H1 (cell line): Measurements from ENCODE around the gene GALNT9. TPM values are rescaled to one million over a fixed set of nuclear protein-coding genes. Genes with fewer than 3 reads are reported as not detected.

Source experiments
- CTCF ChIA-PET: fragments of 300-600 bp; sonication (Branson Sonifier 250); formaldehyde crosslinking; loops from one replicate; lab custom pipeline; 2021; ENCODE audit not compliant: partially characterized antibody; lab: Charles Lee
- POLR2A ChIA-PET: fragments of 300-600 bp; sonication (Branson Sonifier 250); formaldehyde crosslinking; loops from one replicate; lab custom pipeline; 2021; ENCODE audit warnings: inconsistent platforms; ENCODE audit not compliant: partially characterized antibody; lab: Charles Lee
- DNase-seq, 2 experiments: peaks; one replicate each; pipeline versions ENCODE4 v3.0.0 to v3.0.0-alpha.2; 2010 to 2022; ENCODE audit warnings: low spot score in 2 of 2, low read depth in 1 of 2, mixed read lengths in 1 of 2
- FAIRE-seq: peaks from 2 replicates; lab custom pipeline; 2011; peaks lifted over from hg19 to GRCh38; lab: Jason Lieb, UNC
- H2AFZ ChIP-seq: 2 replicates; pipeline ENCODE4 v1.8.1; 2012; ENCODE audit warnings: low read length, inconsistent platforms
- H2AK5ac ChIP-seq: 2 replicates; pipeline ENCODE4 v1.6.1; 2013; ENCODE audit warnings: low read depth, low read length
- H2BK120ac ChIP-seq: replicated peaks from 2 replicates; pipeline ENCODE3; 2013; ENCODE audit warnings: low read depth, low read length, inconsistent platforms
- H2BK12ac ChIP-seq: 2 replicates; pipeline ENCODE4 v1.6.1; 2013; ENCODE audit warnings: low read depth, low read length
- H2BK15ac ChIP-seq: 2 replicates; pipeline ENCODE4 v1.6.1; 2013; ENCODE audit warnings: low read length
- H2BK20ac ChIP-seq: 2 replicates; pipeline ENCODE4 v1.6.1; 2013; ENCODE audit warnings: low read length
- H2BK5ac ChIP-seq: 2 replicates; pipeline ENCODE4 v1.6.1; 2013; ENCODE audit warnings: low read depth, low read length
- H3K14ac ChIP-seq: 2 replicates; pipeline ENCODE4 v1.6.1; 2013; ENCODE audit warnings: inconsistent platforms; ENCODE audit not compliant: insufficient read length
- H3K18ac ChIP-seq: 2 replicates; pipeline ENCODE4 v1.6.1; 2013; ENCODE audit warnings: low read length; ENCODE audit errors: extremely low read depth
- H3K23ac ChIP-seq: 2 replicates; pipeline ENCODE4 v1.6.1; 2013; ENCODE audit warnings: inconsistent platforms; ENCODE audit not compliant: insufficient read length
- H3K23me2 ChIP-seq: 2 replicates; pipeline ENCODE4 v1.6.1; 2013; ENCODE audit warnings: low read depth, low read length
- H3K27ac ChIP-seq: 2 replicates; pipeline ENCODE4 v1.6.1; 2011; ENCODE audit warnings: low read depth, low read length, inconsistent platforms
- H3K27me3 ChIP-seq, 4 experiments: replicated peaks in 1 of 4; 1 replicate in 1 of 4; 2 replicates in 3 of 4; pipeline versions ENCODE4 v1.6.1 to v1.8.1; 2011 to 2013; ENCODE audit warnings: low read length in 3 of 4, mild to moderate bottlenecking in 3 of 4, inconsistent platforms in 2 of 4, mixed read lengths in 2 of 4, moderate library complexity in 1 of 4; ENCODE audit not compliant: control insufficient read depth in 3 of 4, insufficient read depth in 3 of 4; ENCODE audit errors: extremely low read depth in 1 of 4
- H3K36me3 ChIP-seq, 4 experiments: 2 replicates each; pipeline versions ENCODE4 v1.6.1 to v1.8.1; 2011 to 2013; ENCODE audit warnings: mild to moderate bottlenecking in 4 of 4, low read length in 3 of 4, moderate library complexity in 2 of 4, control low read depth in 1 of 4, inconsistent platforms in 1 of 4; ENCODE audit not compliant: insufficient read depth in 4 of 4, control insufficient read depth in 2 of 4
- H3K4ac ChIP-seq: replicated peaks from 2 replicates; pipeline ENCODE3; 2013; ENCODE audit warnings: low read length, low read depth, mixed read lengths, inconsistent platforms; ENCODE audit not compliant: insufficient read length
- H3K4me1 ChIP-seq, 4 experiments: replicated peaks in 1 of 4; 1 replicate in 1 of 4; 2 replicates in 3 of 4; pipeline versions ENCODE4 v1.6.1 to v1.8.1; 2011 to 2013; ENCODE audit warnings: low read length in 3 of 4, inconsistent platforms in 2 of 4, mixed read lengths in 1 of 4; ENCODE audit not compliant: insufficient read depth in 4 of 4, control insufficient read depth in 3 of 4
- H3K4me2 ChIP-seq, 2 experiments: 2 replicates each; pipeline versions ENCODE4 v1.6.1 to v1.8.1; 2011 to 2013; ENCODE audit warnings: low read depth in 2 of 2, low read length in 2 of 2, control low read depth in 1 of 2, inconsistent platforms in 1 of 2, mild to moderate bottlenecking in 1 of 2; ENCODE audit not compliant: insufficient read depth in 1 of 2
- H3K4me3 ChIP-seq, 4 experiments: fragments of 200-600, 300-600 bp in 1 of 4; sonication (generic), shearing (Covaris generic), sonication (Bioruptor Twin) in 1 of 4; 2 replicates each; pipeline versions ENCODE4 v1.5.1 to v1.8.1; 2011 to 2016; ENCODE audit warnings: low read length in 4 of 4, low read depth in 3 of 4, control low read depth in 2 of 4, inconsistent platforms in 2 of 4, mild to moderate bottlenecking in 2 of 4, mixed read lengths in 1 of 4, moderate library complexity in 1 of 4; ENCODE audit not compliant: insufficient read depth in 2 of 4; ENCODE audit errors: extremely low read depth in 1 of 4
- H3K56ac ChIP-seq: replicated peaks from 2 replicates; pipeline ENCODE3; 2013; ENCODE audit warnings: low read depth, mild to moderate bottlenecking, mixed read lengths, low read length, inconsistent platforms; ENCODE audit not compliant: insufficient read length
- H3K79me1 ChIP-seq: 2 replicates; pipeline ENCODE4 v1.6.1; 2013; ENCODE audit warnings: low read depth, low read length, control low read depth
- H3K79me2 ChIP-seq, 2 experiments: 2 replicates each; pipeline versions ENCODE4 v1.6.1 to v1.8.1; 2012 to 2013; ENCODE audit warnings: low read length in 2 of 2, mild to moderate bottlenecking in 2 of 2, inconsistent platforms in 1 of 2; ENCODE audit not compliant: insufficient read depth in 2 of 2, control insufficient read depth in 1 of 2
- H3K9ac ChIP-seq, 4 experiments: replicated peaks in 1 of 4; 1 replicate in 1 of 4; 2 replicates in 3 of 4; pipeline versions ENCODE4 v1.6.1 to v1.8.1; 2011 to 2013; ENCODE audit warnings: low read depth in 3 of 4, low read length in 3 of 4, control low read depth in 2 of 4, mild to moderate bottlenecking in 2 of 4, moderate library complexity in 2 of 4, inconsistent platforms in 1 of 4; ENCODE audit errors: extremely low read depth in 1 of 4
- H3K9me3 ChIP-seq, 2 experiments: 2 replicates each; pipeline versions ENCODE4 v1.6.1 to v1.8.1; 2012 to 2013; ENCODE audit warnings: mild to moderate bottlenecking in 2 of 2, moderate library complexity in 2 of 2, control low read depth in 1 of 2, inconsistent platforms in 1 of 2, low read depth in 1 of 2, low read length in 1 of 2, mixed read lengths in 1 of 2; ENCODE audit not compliant: insufficient read depth in 2 of 2
- H4K20me1 ChIP-seq, 2 experiments: replicated peaks in 1 of 2; 2 replicates each; pipeline versions ENCODE3 to v1.8.1; 2011 to 2013; ENCODE audit warnings: inconsistent platforms in 2 of 2, low read length in 2 of 2, mild to moderate bottlenecking in 1 of 2; ENCODE audit not compliant: insufficient read depth in 2 of 2, control insufficient read depth in 1 of 2
- H4K5ac ChIP-seq: 2 replicates; pipeline ENCODE4 v1.6.1; 2013; ENCODE audit warnings: low read length, low read depth, mixed read lengths, inconsistent platforms; ENCODE audit not compliant: insufficient read length
- H4K8ac ChIP-seq: 2 replicates; pipeline ENCODE4 v1.8.0; 2013; ENCODE audit warnings: mild to moderate bottlenecking, moderate library complexity, low read length, inconsistent platforms; ENCODE audit not compliant: insufficient read depth; ENCODE audit errors: extremely low read depth
- H4K91ac ChIP-seq: replicated peaks from 2 replicates; pipeline ENCODE3; 2013; ENCODE audit warnings: low read length, mixed read lengths, inconsistent platforms; ENCODE audit not compliant: insufficient read length
- ATF3 ChIP-seq: IDR thresholded peaks from 2 replicates; pipeline ENCODE4 v1.6.1; 2011; ENCODE audit warnings: low read depth, mild to moderate bottlenecking, low read length; ENCODE audit not compliant: insufficient read depth
- CEBPB ChIP-seq: IDR thresholded peaks from 2 replicates; pipeline ENCODE4 v1.6.1; 2012; ENCODE audit warnings: low read depth, low read length
- CHD1 ChIP-seq: IDR thresholded peaks from 2 replicates; pipeline ENCODE4 v1.6.1; 2012; ENCODE audit warnings: low read depth, low read length, improper control_type of control experiment
- EZH2 ChIP-seq: fragments of 200-600 bp; sonication (generic); IDR thresholded peaks from 2 replicates; pipeline ENCODE4 v1.7.1; 2012; ENCODE audit warnings: low read depth, mild to moderate bottlenecking, moderate library complexity, low read length, inconsistent platforms; ENCODE audit not compliant: severe bottlenecking
- GTF2F1 ChIP-seq: IDR thresholded peaks from 2 replicates; pipeline ENCODE4 v1.6.1; 2012; ENCODE audit warnings: low read depth, low read length, improper control_type of control experiment, borderline replicate concordance
- KDM5A ChIP-seq: fragments of 200-600 bp; IDR thresholded peaks from 2 replicates; pipeline ENCODE4 v1.7.1; 2012; ENCODE audit warnings: mild to moderate bottlenecking, low read length, inconsistent platforms, mixed read lengths
- PHF8 ChIP-seq: fragments of 200-600 bp; sonication (generic); conservative IDR thresholded peaks from 2 replicates; pipeline ENCODE4 v1.7.1; 2012; ENCODE audit warnings: low read depth, mild to moderate bottlenecking, inconsistent platforms, low read length, moderate library complexity
- POLR2AphosphoS5 ChIP-seq: IDR thresholded peaks from 2 replicates; pipeline ENCODE4 v1.6.1; 2011; ENCODE audit warnings: low read depth, low read length
- SIRT6 ChIP-seq: IDR thresholded peaks from one replicate; pipeline ENCODE4 v1.7.1; 2012; ENCODE audit warnings: low read length, inconsistent platforms
- SIX5 ChIP-seq: IDR thresholded peaks from 2 replicates; pipeline ENCODE4 v1.6.1; 2011; ENCODE audit warnings: mild to moderate bottlenecking, low read depth, low read length
- TCF12 ChIP-seq: IDR thresholded peaks from 2 replicates; pipeline ENCODE4 v1.6.1; 2011; ENCODE audit warnings: low read depth, mild to moderate bottlenecking, low read length
- WGBS, 2 experiments: shearing (Covaris generic) in 1 of 2; methylation state at CpG; one replicate each; pipeline versions ENCODE4 v1.1.6 to v1.1.7; 2013 to 2015; ENCODE audit warnings: low lambda C conversion rate in 2 of 2, mixed read lengths in 2 of 2, inconsistent platforms in 1 of 2, low coverage in 1 of 2, missing lambda C conversion rate in 1 of 2; ENCODE audit not compliant: insufficient replicate concordance in 2 of 2, insufficient coverage in 1 of 2, insufficient read length in 1 of 2; ENCODE audit errors: extremely low coverage in 1 of 2, missing lambda C conversion rate in 1 of 2; 5-methylcytosine and 5-hydroxymethylcytosine counted together
- polyA plus RNA-seq, 7 experiments: library from polyadenylated mRNA; depleted of rRNA in 3 of 7; stranded (reverse) in 5 of 7; unstranded in 2 of 7; fragments of >200 nt in 5 of 7; fragments of 200-250 nt in 2 of 7; gene quantifications; 1 replicate in 5 of 7; 2 replicates in 1 of 7; 4 replicates in 1 of 7; pipeline versions ENCODE4 v1.2.1 to v1.2.3, GENCODE V29; 2011 to 2013; ENCODE audit warnings: missing spikeins in 2 of 7, mixed read lengths in 2 of 7
- total RNA-seq: library from RNA; stranded (reverse); fragmentation: NEBNext Ultra II Directional; extraction: Animal tissue kit (Norgen Biotek cat#: 25700); gene quantifications from 2 replicates; pipeline ENCODE4 v1.2.1, GENCODE V29; 2021

GALNT9 gene
- total and polyA plus RNA-seq, 2 of the 8 experiments (the other 6 are each of a cell fraction or from before 2014, with no cell fraction given) = 2.0 to 3.6 TPM

GRCh38 chr12:132161036-132161781 lies 168.2 kb downstream of the GALNT9 start:
- no peak overlapping the region for H3K4ac ChIP-seq
- H2BK120ac ChIP-seq = no peak overlapping the region
- H4K5ac ChIP-seq = no peak overlapping the region
- H3K18ac ChIP-seq = no peak overlapping the region
- H3K4me3 ChIP-seq = no peak overlapping the region
- 81% methylated on average over 10 of the region's 14 CpGs; no CpG with 5 or more reads in 1 of the 2 experiments for WGBS, 2 experiments
- no peak overlapping the region for H3K14ac ChIP-seq
- H3K9me3 ChIP-seq = peaks cover 0 to 17% of the 10 kb centered on the region in 2 experiments; a peak in 3 of 4 replicates
- no peak overlapping the region for H2BK20ac ChIP-seq
- H3K4me2 ChIP-seq = no peak overlapping the region
- peaks cover 0 to 4% (median 2%) of the 10 kb centered on the region in 4 experiments; a peak in 4 of 7 replicates for H3K27me3 ChIP-seq
- no peak for FAIRE-seq
- no peak overlapping the region for H2BK15ac ChIP-seq
- TF ChIP-seq ATF3 (no peak), TCF12 (no peak), SIRT6 (no peak), EZH2 (no peak), POLR2AphosphoS5 (no peak), SIX5 (no peak), GTF2F1 (no peak), CEBPB (no peak), CHD1 (no peak), PHF8 (no peak), KDM5A (no peak)
- no peak for DNase-seq
- POLR2A ChIA-PET = interaction anchor here (0.6 to 2.1 kb wide), 5 partner anchors 14 to 55 kb away, joined by 3 to 10 read pairs (median 3); no protein-coding TSS in a partner anchor
- no peak overlapping the region for H3K9ac ChIP-seq
- no peaks in the 10 kb centered on the region; a peak in 1 of 7 replicates for H3K4me1 ChIP-seq
- no peak overlapping the region for H2AK5ac ChIP-seq
- H3K23me2 ChIP-seq = peaks cover 27% of the 10 kb centered on the region
- no peak overlapping the region for H2BK5ac ChIP-seq
- H3K23ac ChIP-seq = no peak overlapping the region
- peaks cover 0 to 3% of the 10 kb centered on the region in 2 experiments; a peak in 1 of 4 replicates for H3K79me2 ChIP-seq
- peaks cover 8% of the 10 kb centered on the region; the same call in 1 of the 2 replicates for H3K79me1 ChIP-seq
- H4K91ac ChIP-seq = no peak overlapping the region
- no peak overlapping the region for H3K27ac ChIP-seq
- no peak overlapping the region for H2AFZ ChIP-seq
- no peak overlapping the region for H3K56ac ChIP-seq
- H4K20me1 ChIP-seq = peaks cover 0 to 24% of the 10 kb centered on the region in 2 experiments
- H3K36me3 ChIP-seq = peaks cover 8 to 21% (median 16%) of the 10 kb centered on the region in 4 experiments; a peak in 4 of 8 replicates
- CTCF ChIA-PET = interaction anchor here (0.7 to 2.8 kb wide), 14 partner anchors 9 to 321 kb away, joined by 3 to 9 read pairs (median 4); partner anchors contain the start of gene DDX51
- H2BK12ac ChIP-seq = no peak overlapping the region
- no peak overlapping the region for H4K8ac ChIP-seq
